WERI-Rb-1 (cell line): ENCODE data around the gene MRAS.
A peak's percentile ranks its signal among the peaks of the same experiment; 100 is the strongest.

Experiments used
- DNase-seq: peaks from one replicate; pipeline ENCODE4 v3.0.0-alpha.2; 2020
- H3K27ac ChIP-seq: fragments of 250-450 bp; sonication (Bioruptor Pico); 2 replicates; pipeline ENCODE4 v1.5.1; 2020; ENCODE audit warnings: mild to moderate bottlenecking, moderate library complexity
- H3K27me3 ChIP-seq: fragments of 250-450 bp; sonication (Bioruptor Pico); 2 replicates; pipeline ENCODE4 v1.5.1; 2021; ENCODE audit warnings: mild to moderate bottlenecking, low read depth, moderate library complexity; ENCODE audit not compliant: insufficient read depth, severe bottlenecking
- H3K36me3 ChIP-seq: fragments of 250-450 bp; sonication (Bioruptor Pico); 2 replicates; pipeline ENCODE4 v1.5.1; 2020; ENCODE audit warnings: mild to moderate bottlenecking, moderate library complexity
- H3K4me3 ChIP-seq: 2 replicates; pipeline ENCODE4 v1.5.1; 2011; ENCODE audit warnings: low read depth, mild to moderate bottlenecking, control low read depth, low read length
- H3K9me3 ChIP-seq: fragments of 250-450 bp; sonication (Bioruptor Pico); 2 replicates; pipeline ENCODE4 v1.5.1; 2021; ENCODE audit warnings: mild to moderate bottlenecking, moderate library complexity; ENCODE audit not compliant: severe bottlenecking
- CTCF ChIP-seq: IDR thresholded peaks from 2 replicates; pipeline ENCODE4 v1.5.1; 2011; ENCODE audit warnings: low read depth, mild to moderate bottlenecking, control low read depth, inconsistent platforms, low read length

MRAS gene

GRCh38 chr3:138434276-138434874 lies 86.0 kb downstream of the MRAS start, which contains the start of gene ESYT3:
Gene ESYT3 (plus strand): TSS chr3:138434616. CDS start chr3:138434799, 183 bp downstream.
- DNase-seq = no peak
- Histone ChIP-seq H3K27ac (no peak within 1 kb of the TSS), H3K36me3 (no peaks in the 10 kb centered on the region), H3K4me3 (no peak within 1 kb of the TSS), H3K9me3 (peaks cover 3% of the 10 kb centered on the region), H3K27me3 (no peaks in the 10 kb centered on the region)
- TF ChIP-seq CTCF = no peak

- Histone ChIP-seq H3K36me3 (no peaks in the 10 kb centered on the region), H3K9me3 (peaks cover 3% of the 10 kb centered on the region), H3K27ac (no peak overlapping the region), H3K27me3 (no peaks in the 10 kb centered on the region), H3K4me3 (no peak overlapping the region)
- no peak for TF ChIP-seq CTCF
- no peak for DNase-seq
Observed at GRCh38 chr3:138434875-138435772, 86.7 kb downstream of the MRAS start.

GRCh38 chr3:138435840-138436239 lies 87.5 kb downstream of the MRAS start:
- H3K9me3 ChIP-seq = peaks cover 3% of the 10 kb centered on the region
- no peak overlapping the region for H3K4me3 ChIP-seq
- H3K27ac ChIP-seq = no peak overlapping the region
- H3K36me3 ChIP-seq = no peaks in the 10 kb centered on the region
- no peak for TF ChIP-seq CTCF
- H3K27me3 ChIP-seq = no peaks in the 10 kb centered on the region
- DNase-seq = no peak

GRCh38 chr3:138437281-138437680 lies 88.9 kb downstream of the MRAS start:
- no peak for DNase-seq
- no peaks in the 10 kb centered on the region for H3K36me3 ChIP-seq
- H3K4me3 ChIP-seq = no peak overlapping the region
- TF ChIP-seq CTCF = peak; percentile 26; the same call in 1 of the 2 replicates
- H3K9me3 ChIP-seq = peaks cover 3% of the 10 kb centered on the region
- H3K27me3 ChIP-seq = no peaks in the 10 kb centered on the region
- no peak overlapping the region for H3K27ac ChIP-seq

- H3K27me3 ChIP-seq = no peaks in the 10 kb centered on the region
- no peak for TF ChIP-seq CTCF
Observed at GRCh38 chr3:138438896-138439295, 90.5 kb downstream of the MRAS start.

More at GRCh38 chr3:138438896-138439295, 90.5 kb downstream of the MRAS start:
- Histone ChIP-seq H3K4me3 (no peak overlapping the region), H3K9me3 (peaks cover 3% of the 10 kb centered on the region), H3K36me3 (no peaks in the 10 kb centered on the region), H3K27ac (no peak overlapping the region)
- DNase-seq = no peak
